Measurements from ENCODE around the gene CD3G. TPM values are rescaled to one million over a fixed set of nuclear protein-coding genes. Genes with fewer than 3 reads are reported as not detected.
A peak's percentile ranks its signal among the peaks of the same experiment; 100 is the strongest.
"Not testable (repeated sequence)": the region's sequence is repeated elsewhere in the genome, so short reads cannot be mapped to it uniquely, and the experiment has no call there.

Gene CD3G
- total RNA-seq, 2 experiments from 2014 or later = 103 to 106 TPM

DNA sequence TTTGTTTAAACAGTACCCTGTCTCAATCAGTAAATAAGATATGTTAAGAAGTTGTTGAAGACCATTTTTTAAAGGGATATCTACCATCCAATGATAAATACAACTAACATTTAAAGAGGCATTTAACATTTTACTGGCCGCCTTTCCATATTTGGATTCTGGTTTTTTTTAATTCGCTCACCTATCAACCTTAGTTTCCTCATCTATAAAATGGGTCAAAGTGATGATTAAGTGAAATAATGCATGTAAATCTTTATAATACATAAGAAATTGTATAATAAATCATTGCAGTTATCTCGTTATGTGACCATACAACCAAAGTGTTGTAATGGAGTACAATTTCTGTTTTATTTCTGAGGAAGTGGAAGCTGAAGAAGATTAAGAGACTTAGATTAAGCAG, 39.5 kb downstream of the CD3G start:
- H3K36me3 Mint-ChIP-seq (ENCODE audit: low read depth) = peaks cover 39% of the 10 kb centered on the region
- no peak overlapping the region for H3K4me3 Mint-ChIP-seq
- no peaks in the 10 kb centered on the region for H3K9me3 Mint-ChIP-seq
- H3K27ac Mint-ChIP-seq = no peak overlapping the region
- H3K4me1 Mint-ChIP-seq (ENCODE audit: low read depth) = no peaks in the 10 kb centered on the region
- no peaks in the 10 kb centered on the region for H3K27me3 Mint-ChIP-seq (ENCODE audit: low read depth)
- intact Hi-C loops (cut with micrococcal nuclease) = no loop called here
- DNase-seq = no peak
- CTCF ChIA-PET = no interaction called here

GRCh38 chr11:118396097-118396501, 52.0 kb downstream of the CD3G start:
- DNase-seq = no peak
- Mint-ChIP-seq H3K27me3 (ENCODE audit: low read depth) (no peaks in the 10 kb centered on the region), H3K4me3 (no peak overlapping the region), H3K27ac (peak overlapping the region; percentile 85), H3K4me1 (ENCODE audit: low read depth) (peaks cover 32% of the 10 kb centered on the region), H3K9me3 (no peaks in the 10 kb centered on the region), H3K36me3 (ENCODE audit: low read depth) (peaks cover 22% of the 10 kb centered on the region)
- CTCF ChIA-PET = no interaction called here
- intact Hi-C loops (cut with micrococcal nuclease) = no loop called here

GRCh38 chr11:118397448-118397847, 53.3 kb downstream of the CD3G start:
- H3K4me3 Mint-ChIP-seq = no peak overlapping the region
- intact Hi-C loops (cut with micrococcal nuclease) = no loop called here
- H3K9me3 Mint-ChIP-seq = no peaks in the 10 kb centered on the region
- H3K27ac Mint-ChIP-seq = peak overlapping the region; percentile 98
- peaks cover 20% of the 10 kb centered on the region for H3K36me3 Mint-ChIP-seq (ENCODE audit: low read depth)
- H3K4me1 Mint-ChIP-seq (ENCODE audit: low read depth) = peaks cover 38% of the 10 kb centered on the region
- DNase-seq = no peak
- H3K27me3 Mint-ChIP-seq (ENCODE audit: low read depth) = no peaks in the 10 kb centered on the region
- CTCF ChIA-PET = interaction anchor here (0.8 to 2.1 kb wide), 7 partner anchors 18 to 253 kb away, joined by 3 to 8 read pairs (median 3); no protein-coding TSS in a partner anchor

- Mint-ChIP-seq H3K4me1 (ENCODE audit: low read depth) (peaks cover 46% of the 10 kb centered on the region), H3K4me3 (peak overlapping the region; percentile 95), H3K36me3 (ENCODE audit: low read depth) (peaks cover 22% of the 10 kb centered on the region), H3K27ac (peak overlapping the region; percentile 98), H3K9me3 (no peaks in the 10 kb centered on the region), H3K27me3 (ENCODE audit: low read depth) (no peaks in the 10 kb centered on the region)
- CTCF ChIA-PET = interaction anchor here (0.6 to 2.1 kb wide), 6 partner anchors 16 to 254 kb away, joined by 3 to 8 read pairs (median 3); no protein-coding TSS in a partner anchor
- intact Hi-C loops (cut with micrococcal nuclease) = loop anchor here (2.0 kb wide), 2 partner anchors 56 to 182 kb away; partner anchors contain the start of gene CD3D
- DNase-seq = peak; percentile 73
Observed at GRCh38 chr11:118398791-118399559, 54.8 kb downstream of the CD3G start.

- H3K36me3 Mint-ChIP-seq (ENCODE audit: low read depth) = peaks cover 16% of the 10 kb centered on the region
- intact Hi-C loops (cut with micrococcal nuclease) = loop anchor here (1.0 to 10.0 kb wide), 8 partner anchors 35 to 613 kb away; partner anchors contain the start of genes ARCN1, IL10RA, KMT2A and RPS25
Observed at GRCh38 chr11:118401151-118401879, 57.2 kb downstream of the CD3G start, which contains the start of gene ATP5MG. Gene ATP5MG, plus strand, starts transcription at chr11:118401606. Its CDS starts 60 bp downstream, at chr11:118401666.

DNA sequence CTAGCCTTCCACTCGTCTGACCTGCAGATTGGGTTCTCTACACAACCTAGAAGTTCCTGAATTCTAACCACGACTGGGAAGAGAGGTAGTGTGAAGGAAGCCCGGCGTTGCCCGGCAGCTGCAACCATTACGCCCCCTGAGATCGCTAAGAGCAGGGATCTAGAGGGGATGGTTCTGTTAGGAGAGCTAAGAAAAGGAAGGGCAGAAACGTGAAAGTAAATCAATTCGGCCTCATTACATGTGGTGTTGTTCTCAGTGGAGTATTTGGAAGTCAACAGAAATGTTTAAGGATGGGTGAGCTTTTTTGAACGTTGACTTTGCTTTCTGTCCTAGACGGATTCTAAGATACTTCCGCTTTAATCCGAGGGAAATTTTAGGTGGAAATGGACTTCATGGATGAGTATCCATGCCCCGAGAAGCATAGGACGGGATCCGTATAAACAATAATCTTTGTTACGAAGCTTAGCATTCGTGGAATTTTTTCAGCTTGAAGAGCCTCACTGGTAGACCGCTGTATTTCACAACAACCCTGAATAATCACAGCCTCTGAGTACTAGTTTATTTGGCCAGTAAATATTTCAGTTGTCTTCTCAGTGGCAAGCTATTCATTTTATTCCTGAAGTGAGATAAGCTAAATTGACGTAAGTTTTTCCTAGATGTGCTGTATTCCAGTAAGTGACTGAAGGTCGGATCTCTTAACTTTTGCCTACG, 57.9 kb downstream of the CD3G start:
- Mint-ChIP-seq H3K27me3 (ENCODE audit: low read depth) (no peaks in the 10 kb centered on the region), H3K27ac (peak overlapping the region; percentile 98), H3K36me3 (ENCODE audit: low read depth) (peaks cover 17% of the 10 kb centered on the region), H3K9me3 (no peaks in the 10 kb centered on the region), H3K4me3 (peak overlapping the region; percentile 95), H3K4me1 (ENCODE audit: low read depth) (peaks cover 55% of the 10 kb centered on the region)
- intact Hi-C loops (cut with micrococcal nuclease) = loop anchor here (1.0 to 10.0 kb wide), 8 partner anchors 34 to 613 kb away; partner anchors contain the start of genes ARCN1, IL10RA, KMT2A and RPS25
- no peak for DNase-seq
- CTCF ChIA-PET = interaction anchor here (0.5 to 1.9 kb wide), 4 partner anchors 10 to 214 kb away, joined by 3 to 4 read pairs (median 4); no protein-coding TSS in a partner anchor

More at GRCh38 chr11:118401151-118401879, 57.2 kb downstream of the CD3G start, which contains the start of gene ATP5MG:
- Mint-ChIP-seq H3K9me3 (no peaks in the 10 kb centered on the region), H3K4me3 (peak within 1 kb of the TSS; percentile 95), H3K4me1 (ENCODE audit: low read depth) (peaks cover 58% of the 10 kb centered on the region), H3K27me3 (ENCODE audit: low read depth) (no peaks in the 10 kb centered on the region), H3K27ac (peak within 1 kb of the TSS; percentile 98)
- CTCF ChIA-PET = interaction anchor here (0.5 kb wide), 1 partner anchor 214 kb away, joined by 4 read pairs; no protein-coding TSS in a partner anchor
- DNase-seq = peak; percentile 97

DNA sequence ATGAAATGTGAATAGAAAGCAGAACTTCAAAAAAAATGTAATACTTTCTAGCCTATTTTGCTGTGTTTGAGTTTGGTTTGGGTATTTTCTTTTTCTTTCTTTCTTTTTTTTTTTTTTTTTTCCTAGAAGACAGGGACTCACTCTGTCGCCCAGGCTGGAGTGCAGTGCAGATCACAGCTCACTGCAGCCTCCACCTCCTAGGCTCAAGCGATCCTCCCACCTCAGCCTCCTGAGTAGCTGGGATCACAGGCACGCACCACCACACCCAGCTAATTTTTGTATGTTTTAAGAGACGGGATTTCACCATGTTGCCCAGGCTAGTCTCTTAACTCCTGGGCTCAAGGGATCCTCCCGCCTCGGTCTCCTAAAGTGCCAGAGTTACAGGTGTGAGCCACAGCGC, 58.5 kb downstream of the CD3G start:
- Mint-ChIP-seq H3K27ac (peak overlapping the region; percentile 98), H3K4me3 (peak overlapping the region; percentile 95), H3K36me3 (ENCODE audit: low read depth) (peaks cover 18% of the 10 kb centered on the region), H3K4me1 (ENCODE audit: low read depth) (peaks cover 52% of the 10 kb centered on the region)
- CTCF ChIA-PET = interaction anchor here (0.8 to 1.9 kb wide), 3 partner anchors 11 to 86 kb away, joined by 3 to 4 read pairs (median 4); no protein-coding TSS in a partner anchor
- H3K9me3 Mint-ChIP-seq; H3K27me3 Mint-ChIP-seq (ENCODE audit: low read depth); DNase-seq: not testable (repeated sequence)
- intact Hi-C loops (cut with micrococcal nuclease) = loop anchor here (5.0 to 10.0 kb wide), 2 partner anchors 415 to 612 kb away; partner anchors contain the start of genes IL10RA, RPS25 and TRAPPC4

Other genes starting within 250 kb of the CD3G start
- gene SCN4B, start 191.5 kb upstream of the CD3G start, total RNA-seq = under 1 TPM; 0.07 to 0.12 TPM
- gene SCN2B, start 167.7 kb upstream of the CD3G start, total RNA-seq = not detected
- 10 to 100 TPM; 67.5 to 71.4 TPM for gene JAML, start 119.3 kb upstream of the CD3G start, total RNA-seq
- 10 to 100 TPM; 29.3 to 30.5 TPM for gene MPZL3, start 92.0 kb upstream of the CD3G start, total RNA-seq
- gene MPZL2, start 80.0 kb upstream of the CD3G start, total RNA-seq = 10 to 100 TPM; 25.3 to 28.4 TPM
- 100 to 1,000 TPM; 377 to 415 TPM for gene CD3E, start 39.6 kb upstream of the CD3G start, total RNA-seq
- gene CD3D, start 1.6 kb upstream of the CD3G start, total RNA-seq = 100 to 1,000 TPM; 259 to 285 TPM
- gene UBE4A, start 15.3 kb downstream of the CD3G start, total RNA-seq = 10 to 100 TPM; 35.3 to 35.7 TPM
- 100 to 1,000 TPM; 279 to 284 TPM for gene ATP5MG, start 57.3 kb downstream of the CD3G start, total RNA-seq
- gene KMT2A, start 92.1 kb downstream of the CD3G start, total RNA-seq = 10 to 100 TPM; 68.4 to 68.5 TPM
- gene TTC36, start 183.1 kb downstream of the CD3G start, total RNA-seq = not detected
- gene TMEM25, start 186.8 kb downstream of the CD3G start, total RNA-seq = 10 to 100 TPM; 13.3 to 14.1 TPM
- 10 to 100 TPM; 18.1 to 20.0 TPM for gene IFT46, start 221.6 kb downstream of the CD3G start, total RNA-seq
- 100 to 1,000 TPM; 159 to 174 TPM for gene ARCN1, start 228.1 kb downstream of the CD3G start, total RNA-seq